ENCODE results near the gene RSRP1.

GRCh38 chr1:25194572-25195020 lies 52.7 kb downstream of the RSRP1 start:
- TF ChIP-seq, protein P1, sequence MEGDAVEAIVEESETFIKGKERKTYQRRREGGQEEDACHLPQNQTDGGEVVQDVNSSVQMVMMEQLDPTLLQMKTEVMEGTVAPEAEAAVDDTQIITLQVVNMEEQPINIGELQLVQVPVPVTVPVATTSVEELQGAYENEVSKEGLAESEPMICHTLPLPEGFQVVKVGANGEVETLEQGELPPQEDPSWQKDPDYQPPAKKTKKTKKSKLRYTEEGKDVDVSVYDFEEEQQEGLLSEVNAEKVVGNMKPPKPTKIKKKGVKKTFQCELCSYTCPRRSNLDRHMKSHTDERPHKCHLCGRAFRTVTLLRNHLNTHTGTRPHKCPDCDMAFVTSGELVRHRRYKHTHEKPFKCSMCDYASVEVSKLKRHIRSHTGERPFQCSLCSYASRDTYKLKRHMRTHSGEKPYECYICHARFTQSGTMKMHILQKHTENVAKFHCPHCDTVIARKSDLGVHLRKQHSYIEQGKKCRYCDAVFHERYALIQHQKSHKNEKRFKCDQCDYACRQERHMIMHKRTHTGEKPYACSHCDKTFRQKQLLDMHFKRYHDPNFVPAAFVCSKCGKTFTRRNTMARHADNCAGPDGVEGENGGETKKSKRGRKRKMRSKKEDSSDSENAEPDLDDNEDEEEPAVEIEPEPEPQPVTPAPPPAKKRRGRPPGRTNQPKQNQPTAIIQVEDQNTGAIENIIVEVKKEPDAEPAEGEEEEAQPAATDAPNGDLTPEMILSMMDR (IDR thresholded peaks at IDR 0.05): no peak
- TF ChIP-seq POLR2A (IDR thresholded peaks at IDR 0.05): no peak

Data from lower leg skin (tissue), 3 donors.